HCT116 (cell line): ENCODE results near the gene OR4X1.

ENCODE experiments used
- ATF3 ChIP-seq: IDR thresholded peaks from 2 replicates; pipeline ENCODE4 v1.6.1; 2012
- CEBPB ChIP-seq: IDR thresholded peaks from 2 replicates; pipeline ENCODE4 v1.6.1; 2012; ENCODE audit warnings: low read depth
- CTCF ChIP-seq, 3 experiments: fragments of 200-600 bp in 1 of 3; sonication (generic) in 1 of 3; IDR thresholded peaks in 2 of 3; conservative IDR thresholded peaks in 1 of 3; 2 replicates each; pipeline ENCODE4 v1.5.1; 2012 to 2017; ENCODE audit warnings: low read depth in 2 of 3, low read length in 2 of 3, antibody characterized with exemption in 1 of 3, borderline replicate concordance in 1 of 3, control low read depth in 1 of 3, mild to moderate bottlenecking in 1 of 3, mixed read lengths in 1 of 3, mixed run types in 1 of 3, moderate library complexity in 1 of 3; ENCODE audit not compliant: insufficient read depth in 1 of 3
- FOSL1 ChIP-seq: IDR thresholded peaks from 2 replicates; pipeline ENCODE4 v1.6.1; 2012; ENCODE audit warnings: low read depth
- POLR2AphosphoS5 ChIP-seq: IDR thresholded peaks from 2 replicates; pipeline ENCODE4 v1.6.1; 2011; ENCODE audit warnings: mild to moderate bottlenecking, low read depth, low read length, moderate library complexity
- RAD21 ChIP-seq: IDR thresholded peaks from 2 replicates; pipeline ENCODE4 v1.6.1; 2012; ENCODE audit warnings: low read depth, mild to moderate bottlenecking
- SIN3A ChIP-seq: IDR thresholded peaks from 2 replicates; pipeline ENCODE4 v1.6.1; 2012; ENCODE audit warnings: low read depth

- TF ChIP-seq CTCF (IDR thresholded peaks at IDR 0.05 in 2 of 3, conservative IDR thresholded peaks at IDR 0.05 in 1 of 3; ENCODE audit: borderline replicate concordance in 1 of 3, insufficient read depth in 1 of 3, low read depth in 2 of 3, low read length in 2 of 3): no peak
- TF ChIP-seq POLR2AphosphoS5: no peak
- no peak for TF ChIP-seq ATF3
- no peak for TF ChIP-seq RAD21
- no peak for TF ChIP-seq CEBPB
- no peak for TF ChIP-seq FOSL1
- no peak for TF ChIP-seq SIN3A
Observed at GRCh38 chr11:48263423-48263911, at the start of gene OR4X1.
